ENCODE data around the gene CRHR2.

CRHR2 gene

GRCh38 chr7:30660331-30661255 is 21.7 kb downstream of the CRHR2 start:
- Histone ChIP-seq H3K4me1 (ENCODE audit: insufficient read depth, low read length) (no peaks in the 10 kb centered on the region), H3K36me3 (ENCODE audit: insufficient read depth, low read length) (no peaks in the 10 kb centered on the region), H3K9ac (ENCODE audit: low read depth, low read length) (no peak overlapping the region), H3K9me3 (ENCODE audit: control insufficient read depth, insufficient read depth, low read length) (no peaks in the 10 kb centered on the region)

GRCh38 chr7:30659312-30659711 is 22.9 kb downstream of the CRHR2 start:
- no peaks in the 10 kb centered on the region for H3K4me1 ChIP-seq (ENCODE audit: insufficient read depth, low read length)
- H3K36me3 ChIP-seq (ENCODE audit: insufficient read depth, low read length): no peaks in the 10 kb centered on the region
- H3K9me3 ChIP-seq (ENCODE audit: control insufficient read depth, insufficient read depth, low read length): no peaks in the 10 kb centered on the region

GRCh38 chr7:30658479-30659074 is 23.7 kb downstream of the CRHR2 start:
- no peaks in the 10 kb centered on the region for H3K36me3 ChIP-seq (ENCODE audit: insufficient read depth, low read length)
- no peak overlapping the region for H3K9ac ChIP-seq (ENCODE audit: low read depth, low read length)
- no peaks in the 10 kb centered on the region for H3K4me1 ChIP-seq (ENCODE audit: insufficient read depth, low read length)
- H3K9me3 ChIP-seq (ENCODE audit: control insufficient read depth, insufficient read depth, low read length): no peaks in the 10 kb centered on the region

More at GRCh38 chr7:30659312-30659711, 22.9 kb downstream of the CRHR2 start:
- no peak overlapping the region for H3K9ac ChIP-seq (ENCODE audit: low read depth, low read length)

- Histone ChIP-seq H3K9me3 (ENCODE audit: control insufficient read depth, insufficient read depth, low read length) (no peaks in the 10 kb centered on the region), H3K4me1 (ENCODE audit: insufficient read depth, low read length) (no peaks in the 10 kb centered on the region), H3K36me3 (ENCODE audit: insufficient read depth, low read length) (no peaks in the 10 kb centered on the region), H3K9ac (ENCODE audit: low read depth, low read length) (no peak overlapping the region)
These were observed 25.1 kb downstream of the CRHR2 start for GRCh38 chr7:30657131-30657530.

GRCh38 chr7:30656006-30656957 is 26.0 kb downstream of the CRHR2 start:
- Histone ChIP-seq H3K9ac (ENCODE audit: low read depth, low read length) (no peak overlapping the region), H3K4me1 (ENCODE audit: insufficient read depth, low read length) (no peaks in the 10 kb centered on the region), H3K36me3 (ENCODE audit: insufficient read depth, low read length) (no peaks in the 10 kb centered on the region), H3K9me3 (ENCODE audit: control insufficient read depth, insufficient read depth, low read length) (no peaks in the 10 kb centered on the region)

- H3K9me3 ChIP-seq (ENCODE audit: control insufficient read depth, insufficient read depth, low read length): no peaks in the 10 kb centered on the region
- no peaks in the 10 kb centered on the region for H3K36me3 ChIP-seq (ENCODE audit: insufficient read depth, low read length)
- H3K4me1 ChIP-seq (ENCODE audit: insufficient read depth, low read length): no peaks in the 10 kb centered on the region
- no peak overlapping the region for H3K9ac ChIP-seq (ENCODE audit: low read depth, low read length)
These were observed 26.9 kb downstream of the CRHR2 start for GRCh38 chr7:30655096-30655970.

GRCh38 chr7:30654296-30655090 is 27.8 kb downstream of the CRHR2 start:
- H3K9ac ChIP-seq (ENCODE audit: low read depth, low read length): no peak overlapping the region
- H3K4me1 ChIP-seq (ENCODE audit: insufficient read depth, low read length): no peaks in the 10 kb centered on the region
- no peaks in the 10 kb centered on the region for H3K36me3 ChIP-seq (ENCODE audit: insufficient read depth, low read length)
- no peaks in the 10 kb centered on the region for H3K9me3 ChIP-seq (ENCODE audit: control insufficient read depth, insufficient read depth, low read length)

GRCh38 chr7:30652698-30653641 is 29.3 kb downstream of the CRHR2 start:
- H3K9me3 ChIP-seq (ENCODE audit: control insufficient read depth, insufficient read depth, low read length): no peaks in the 10 kb centered on the region
- no peak overlapping the region for H3K9ac ChIP-seq (ENCODE audit: low read depth, low read length)
- H3K36me3 ChIP-seq (ENCODE audit: insufficient read depth, low read length): no peaks in the 10 kb centered on the region
- H3K4me1 ChIP-seq (ENCODE audit: insufficient read depth, low read length): no peaks in the 10 kb centered on the region

- H3K9me3 ChIP-seq (ENCODE audit: control insufficient read depth, insufficient read depth, low read length): no peaks in the 10 kb centered on the region
- H3K9ac ChIP-seq (ENCODE audit: low read depth, low read length): no peak overlapping the region
- no peaks in the 10 kb centered on the region for H3K4me1 ChIP-seq (ENCODE audit: insufficient read depth, low read length)
- H3K36me3 ChIP-seq (ENCODE audit: insufficient read depth, low read length): no peaks in the 10 kb centered on the region
These were observed 30.1 kb downstream of the CRHR2 start for GRCh38 chr7:30652132-30652531.

- H3K36me3 ChIP-seq (ENCODE audit: insufficient read depth, low read length): no peaks in the 10 kb centered on the region
These were observed 31.8 kb downstream of the CRHR2 start for GRCh38 chr7:30650421-30650808.

GRCh38 chr7:30649717-30650420 is 32.4 kb downstream of the CRHR2 start:
- Histone ChIP-seq H3K36me3 (ENCODE audit: insufficient read depth, low read length) (no peaks in the 10 kb centered on the region), H3K4me1 (ENCODE audit: insufficient read depth, low read length) (no peaks in the 10 kb centered on the region), H3K9me3 (ENCODE audit: control insufficient read depth, insufficient read depth, low read length) (no peaks in the 10 kb centered on the region), H3K9ac (ENCODE audit: low read depth, low read length) (no peak overlapping the region)

More at GRCh38 chr7:30650421-30650808, 31.8 kb downstream of the CRHR2 start:
- no peaks in the 10 kb centered on the region for H3K4me1 ChIP-seq (ENCODE audit: insufficient read depth, low read length)
- H3K9me3 ChIP-seq (ENCODE audit: control insufficient read depth, insufficient read depth, low read length): no peaks in the 10 kb centered on the region
- no peak overlapping the region for H3K9ac ChIP-seq (ENCODE audit: low read depth, low read length)
